ENCODE results near the gene MYBPC3. TPM values are rescaled to one million over a fixed set of nuclear protein-coding genes. Genes with fewer than 3 reads are reported as not detected.

MYBPC3 gene
- polyA plus RNA-seq, 2 of the 4 experiments (the other 2 are of a cell fraction), result 0.05 to 0.06 TPM

DNA sequence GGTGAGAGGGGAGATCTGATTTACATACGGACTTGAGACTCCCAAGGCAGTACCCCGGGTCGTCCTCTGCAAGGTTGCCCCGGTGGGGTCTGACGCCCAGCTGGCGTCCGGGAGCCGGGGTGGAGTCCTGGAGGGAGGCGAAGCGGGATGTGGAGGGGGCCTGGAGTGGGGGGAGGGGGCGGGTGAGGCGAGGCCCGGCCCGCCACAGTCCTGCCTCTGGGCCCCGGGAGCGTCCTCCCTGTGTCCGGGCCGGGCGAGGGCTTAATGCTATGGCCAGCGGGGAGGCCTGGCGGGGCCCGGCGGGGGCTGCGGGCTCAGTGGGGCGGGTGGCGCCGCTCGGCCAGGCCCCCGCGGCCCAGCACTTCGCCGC is 2.4 kb upstream of the MYBPC3 start:
- FAIRE-seq, result no peak
- peak; percentile 13; the same call in 1 of the 2 replicates for TF ChIP-seq POLR2A (IDR thresholded peaks at IDR 0.05; ENCODE audit: low read length)
- no peak for TF ChIP-seq GATA3 (IDR thresholded peaks at IDR 0.05; ENCODE audit: borderline replicate concordance)
- TF ChIP-seq RARB (CRISPR knock-in tag; IDR thresholded peaks at IDR 0.05), result no peak
- TF ChIP-seq BHLHE40 (IDR thresholded peaks at IDR 0.05; ENCODE audit: low read depth, low read length), result no peak
- TF ChIP-seq JUN (IDR thresholded peaks at IDR 0.05), result 0 out of 5 replicates have a peak, but pooled peaks of 1 of the 2 experiments have one; percentile 47
- TF ChIP-seq, protein P1, sequence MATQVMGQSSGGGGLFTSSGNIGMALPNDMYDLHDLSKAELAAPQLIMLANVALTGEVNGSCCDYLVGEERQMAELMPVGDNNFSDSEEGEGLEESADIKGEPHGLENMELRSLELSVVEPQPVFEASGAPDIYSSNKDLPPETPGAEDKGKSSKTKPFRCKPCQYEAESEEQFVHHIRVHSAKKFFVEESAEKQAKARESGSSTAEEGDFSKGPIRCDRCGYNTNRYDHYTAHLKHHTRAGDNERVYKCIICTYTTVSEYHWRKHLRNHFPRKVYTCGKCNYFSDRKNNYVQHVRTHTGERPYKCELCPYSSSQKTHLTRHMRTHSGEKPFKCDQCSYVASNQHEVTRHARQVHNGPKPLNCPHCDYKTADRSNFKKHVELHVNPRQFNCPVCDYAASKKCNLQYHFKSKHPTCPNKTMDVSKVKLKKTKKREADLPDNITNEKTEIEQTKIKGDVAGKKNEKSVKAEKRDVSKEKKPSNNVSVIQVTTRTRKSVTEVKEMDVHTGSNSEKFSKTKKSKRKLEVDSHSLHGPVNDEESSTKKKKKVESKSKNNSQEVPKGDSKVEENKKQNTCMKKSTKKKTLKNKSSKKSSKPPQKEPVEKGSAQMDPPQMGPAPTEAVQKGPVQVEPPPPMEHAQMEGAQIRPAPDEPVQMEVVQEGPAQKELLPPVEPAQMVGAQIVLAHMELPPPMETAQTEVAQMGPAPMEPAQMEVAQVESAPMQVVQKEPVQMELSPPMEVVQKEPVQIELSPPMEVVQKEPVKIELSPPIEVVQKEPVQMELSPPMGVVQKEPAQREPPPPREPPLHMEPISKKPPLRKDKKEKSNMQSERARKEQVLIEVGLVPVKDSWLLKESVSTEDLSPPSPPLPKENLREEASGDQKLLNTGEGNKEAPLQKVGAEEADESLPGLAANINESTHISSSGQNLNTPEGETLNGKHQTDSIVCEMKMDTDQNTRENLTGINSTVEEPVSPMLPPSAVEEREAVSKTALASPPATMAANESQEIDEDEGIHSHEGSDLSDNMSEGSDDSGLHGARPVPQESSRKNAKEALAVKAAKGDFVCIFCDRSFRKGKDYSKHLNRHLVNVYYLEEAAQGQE (IDR thresholded peaks at IDR 0.05), result no peak
- Histone ChIP-seq H3K27ac (peak overlapping the region; percentile 90 to 97), H3K9me3 (no peaks in the 10 kb centered on the region), H3K4me1 (peaks cover 4% of the 10 kb centered on the region; the same call in 1 of the 3 replicates), H3K4me2 (peak overlapping the region; percentile 85), H3K4me3 (peak overlapping the region; percentile 43)
- peak in 1 of 2 experiments; percentile 53 for DNase-seq (ENCODE audit: low read depth in 1 of 2, low spot score in 1 of 2)
- POLR2A ChIA-PET, result interaction anchor here (0.6 to 1.2 kb wide), 8 partner anchors 18 to 175 kb away, joined by 3 to 6 read pairs (median 4); partner anchors contain the start of genes ACP2 and MADD
- ATAC-seq, result peak in 1 of 2 experiments; percentile 61; a peak in 4 of 6 replicates
- CTCF ChIA-PET, result interaction anchor here (0.6 to 4.0 kb wide), 71 partner anchors 10 to 528 kb away, joined by 3 to 50 read pairs (median 4); partner anchors contain the start of genes ACP2, ARFGAP2, DDB2 and MADD
- WGBS (ENCODE audit: missing lambda C conversion rate), result 38% methylated on average over 8 of the region's 32 CpGs

DNA sequence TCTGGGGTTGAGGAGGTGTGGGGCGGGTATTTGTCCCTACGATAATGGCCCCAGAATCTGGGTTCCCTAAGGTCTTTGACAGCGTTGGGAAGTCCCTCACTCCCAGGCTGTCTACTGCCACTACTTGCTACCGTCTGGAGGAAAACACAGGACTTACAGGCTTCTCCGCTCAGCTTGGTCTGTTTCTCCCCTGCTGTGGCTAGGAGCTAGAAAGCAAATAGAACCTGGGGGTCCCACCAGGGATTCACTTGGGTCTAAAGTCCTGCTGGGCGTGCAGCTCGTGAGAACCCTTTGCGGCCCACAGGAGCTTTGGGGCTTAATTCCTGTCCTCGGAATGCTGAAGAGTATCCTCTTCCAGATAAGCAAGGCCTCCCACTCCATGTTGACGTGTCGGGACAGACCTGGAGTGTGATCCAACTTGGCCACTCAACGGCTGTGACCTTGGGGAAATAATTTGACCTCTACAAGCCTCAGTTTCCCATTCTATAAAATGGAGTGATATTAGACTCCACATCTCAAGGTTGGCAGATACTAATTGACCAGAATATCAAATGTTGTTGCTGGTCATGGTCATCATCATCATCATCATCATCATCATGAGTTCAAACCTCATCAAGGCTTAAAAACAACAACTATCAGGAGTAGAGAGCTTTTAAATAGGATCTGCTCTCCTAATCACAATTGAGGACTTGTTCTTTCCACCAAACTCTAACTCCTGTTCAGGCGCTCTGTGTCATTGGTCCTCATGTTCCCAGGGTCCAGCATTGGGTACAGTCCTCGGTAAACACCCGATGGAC is 1.7 kb upstream of the MYBPC3 start:
- no peak for TF ChIP-seq RCOR1 (IDR thresholded peaks at IDR 0.05; ENCODE audit: low read depth, low read length)
- TF ChIP-seq ZC3H11A (IDR thresholded peaks at IDR 0.05), result no peak
- no peak for TF ChIP-seq CHD2 (IDR thresholded peaks at IDR 0.05; ENCODE audit: low read length, partially characterized antibody)
- TF ChIP-seq CBX2 (IDR thresholded peaks at IDR 0.05; ENCODE audit: borderline replicate concordance, low read depth), result no peak
- no peak for TF ChIP-seq HOXA7 (CRISPR knock-in tag; IDR thresholded peaks at IDR 0.05)
- TF ChIP-seq ESRRA (IDR thresholded peaks at IDR 0.05; ENCODE audit: borderline replicate concordance, low read length), result peak; percentile 61; the same call in 1 of the 2 replicates
- TF ChIP-seq, protein P2, sequence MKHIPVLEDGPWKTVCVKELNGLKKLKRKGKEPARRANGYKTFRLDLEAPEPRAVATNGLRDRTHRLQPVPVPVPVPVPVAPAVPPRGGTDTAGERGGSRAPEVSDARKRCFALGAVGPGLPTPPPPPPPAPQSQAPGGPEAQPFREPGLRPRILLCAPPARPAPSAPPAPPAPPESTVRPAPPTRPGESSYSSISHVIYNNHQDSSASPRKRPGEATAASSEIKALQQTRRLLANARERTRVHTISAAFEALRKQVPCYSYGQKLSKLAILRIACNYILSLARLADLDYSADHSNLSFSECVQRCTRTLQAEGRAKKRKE (CRISPR knock-in tag; IDR thresholded peaks at IDR 0.05; ENCODE audit: low read depth), result no peak
- no peak for TF ChIP-seq RFX5 (IDR thresholded peaks at IDR 0.05)
- TF ChIP-seq BHLHE40 (IDR thresholded peaks at IDR 0.05; ENCODE audit: low read depth, low read length), result no peak
- Histone ChIP-seq H3K4me1 (peaks cover 4% of the 10 kb centered on the region; the same call in 1 of the 3 replicates), H3K4me3 (0 out of 3 replicates have a peak overlapping the region, but pooled peaks have one; percentile 43), H3K27ac (peak overlapping the region; percentile 90 to 97; a peak in 4 of 6 replicates), H3K4me2 (peak overlapping the region; percentile 85), H3K9me3 (no peaks in the 10 kb centered on the region)
- FAIRE-seq (no peak), DNase-seq (ENCODE audit: low read depth in 1 of 2, low spot score in 1 of 2) (no peak), ATAC-seq (no peak)
- ChIA-PET POLR2A (interaction anchor here (1.1 to 1.2 kb wide), 3 partner anchors 17 to 120 kb away, joined by 4 to 6 read pairs (median 6); partner anchors contain the start of gene MADD), CTCF (interaction anchor here (0.5 to 4.0 kb wide), 27 partner anchors 10 to 499 kb away, joined by 3 to 50 read pairs (median 5); partner anchors contain the start of genes ACP2, ARFGAP2, DDB2 and MADD)
- 95% methylated on average over 15 of the region's 15 CpGs for WGBS (ENCODE audit: missing lambda C conversion rate)
